Measurements from ENCODE around the gene CECR2. TPM values are rescaled to one million over a fixed set of nuclear protein-coding genes. Genes with fewer than 3 reads are reported as not detected.
"Not testable (repeated sequence)": the region's sequence is repeated elsewhere in the genome, so short reads cannot be mapped to it uniquely, and the experiment has no call there.

CECR2 gene
- total and polyA plus RNA-seq, 2 donors = 0.51 to 2.4 TPM

GRCh38 chr22:17493419-17493981 is 124.2 kb downstream of the CECR2 start:
- DNase-seq (ENCODE audit: extremely low spot score) = no peak
- Histone ChIP-seq H3K4me3 (ENCODE audit: low read depth, low read length) (no peak overlapping the region), H3K4me1 (ENCODE audit: insufficient read depth) (no peaks in the 10 kb centered on the region), H3K27ac (ENCODE audit: low read depth) (no peak overlapping the region), H3K36me3 (ENCODE audit: insufficient read depth) (no peaks in the 10 kb centered on the region)
- 65% methylated on average over 3 of the region's 3 CpGs for WGBS

- no peak for DNase-seq (ENCODE audit: extremely low spot score)
- Histone ChIP-seq H3K4me1 (ENCODE audit: insufficient read depth) (no peaks in the 10 kb centered on the region), H3K4me3 (ENCODE audit: low read depth, low read length) (no peak overlapping the region), H3K27ac (ENCODE audit: low read depth) (no peak overlapping the region), H3K36me3 (ENCODE audit: insufficient read depth) (no peaks in the 10 kb centered on the region)
- WGBS = 83% methylated on average over 5 of the region's 5 CpGs
Observed at GRCh38 chr22:17496841-17497240, 127.6 kb downstream of the CECR2 start.

- peak; percentile 41 for DNase-seq (ENCODE audit: extremely low spot score)
- WGBS = 48% methylated on average over 12 of the region's 12 CpGs
- Histone ChIP-seq H3K27ac (ENCODE audit: low read depth) (no peak overlapping the region), H3K4me3 (ENCODE audit: low read depth, low read length) (no peak overlapping the region), H3K36me3 (ENCODE audit: insufficient read depth) (no peaks in the 10 kb centered on the region), H3K4me1 (ENCODE audit: insufficient read depth) (no peaks in the 10 kb centered on the region)
Observed at GRCh38 chr22:17501679-17502285, 132.5 kb downstream of the CECR2 start.

GRCh38 chr22:17508110-17508509 is 138.8 kb downstream of the CECR2 start:
- Histone ChIP-seq H3K4me3 (ENCODE audit: low read depth, low read length) (no peak overlapping the region), H3K4me1 (ENCODE audit: insufficient read depth) (no peaks in the 10 kb centered on the region), H3K27ac (ENCODE audit: low read depth) (no peak overlapping the region), H3K36me3 (ENCODE audit: insufficient read depth) (no peaks in the 10 kb centered on the region)
- WGBS = 90% methylated on average over 3 of the region's 3 CpGs
- DNase-seq (ENCODE audit: extremely low spot score) = no peak

- H3K36me3 ChIP-seq (ENCODE audit: insufficient read depth) = no peaks in the 10 kb centered on the region
- 91% methylated on average over 4 of the region's 4 CpGs for WGBS
- no peak overlapping the region for H3K4me3 ChIP-seq (ENCODE audit: low read depth, low read length)
Observed at GRCh38 chr22:17512960-17513359, 143.7 kb downstream of the CECR2 start.

GRCh38 chr22:17513612-17514011 is 144.4 kb downstream of the CECR2 start:
- 37% methylated on average over 2 of the region's 2 CpGs for WGBS
- DNase-seq (ENCODE audit: extremely low spot score) = no peak
- no peak overlapping the region for H3K4me3 ChIP-seq (ENCODE audit: low read depth, low read length)
- no peak overlapping the region for H3K27ac ChIP-seq (ENCODE audit: low read depth)
- H3K4me1 ChIP-seq (ENCODE audit: insufficient read depth) = no peaks in the 10 kb centered on the region
- H3K36me3 ChIP-seq (ENCODE audit: insufficient read depth) = no peaks in the 10 kb centered on the region

More at GRCh38 chr22:17512960-17513359, 143.7 kb downstream of the CECR2 start:
- Histone ChIP-seq H3K27ac (ENCODE audit: low read depth) (no peak overlapping the region), H3K4me1 (ENCODE audit: insufficient read depth) (no peaks in the 10 kb centered on the region)
- no peak for DNase-seq (ENCODE audit: extremely low spot score)

GRCh38 chr22:17514084-17514483 is 144.8 kb downstream of the CECR2 start:
- Histone ChIP-seq H3K4me3 (ENCODE audit: low read depth, low read length) (no peak overlapping the region), H3K27ac (ENCODE audit: low read depth) (no peak overlapping the region), H3K4me1 (ENCODE audit: insufficient read depth) (no peaks in the 10 kb centered on the region), H3K36me3 (ENCODE audit: insufficient read depth) (no peaks in the 10 kb centered on the region)
- 66% methylated on average over 7 of the region's 7 CpGs for WGBS
- no peak for DNase-seq (ENCODE audit: extremely low spot score)

- Histone ChIP-seq H3K4me1 (ENCODE audit: insufficient read depth) (no peaks in the 10 kb centered on the region), H3K27ac (ENCODE audit: low read depth) (no peak overlapping the region), H3K36me3 (ENCODE audit: insufficient read depth) (no peaks in the 10 kb centered on the region), H3K4me3 (ENCODE audit: low read depth, low read length) (no peak overlapping the region)
- WGBS = 71% methylated on average over 3 of the region's 3 CpGs
- no peak for DNase-seq (ENCODE audit: extremely low spot score)
Observed at GRCh38 chr22:17518406-17518805, 149.1 kb downstream of the CECR2 start.

GRCh38 chr22:17521971-17522370 is 152.7 kb downstream of the CECR2 start:
- not testable (repeated sequence) for H3K4me3 ChIP-seq (ENCODE audit: low read depth, low read length); DNase-seq (ENCODE audit: extremely low spot score); H3K4me1 ChIP-seq (ENCODE audit: insufficient read depth); H3K36me3 ChIP-seq (ENCODE audit: insufficient read depth); H3K27ac ChIP-seq (ENCODE audit: low read depth)
- WGBS = 82% methylated on average over 1 of the region's 1 CpG

GRCh38 chr22:17523925-17524324 is 154.7 kb downstream of the CECR2 start:
- DNase-seq (ENCODE audit: extremely low spot score) = no peak
- Histone ChIP-seq H3K36me3 (ENCODE audit: insufficient read depth) (no peaks in the 10 kb centered on the region), H3K27ac (ENCODE audit: low read depth) (no peak overlapping the region), H3K4me3 (ENCODE audit: low read depth, low read length) (no peak overlapping the region), H3K4me1 (ENCODE audit: insufficient read depth) (no peaks in the 10 kb centered on the region)
- WGBS = 85% methylated on average over 10 of the region's 10 CpGs

GRCh38 chr22:17536269-17536668 is 167.0 kb downstream of the CECR2 start:
- no peak overlapping the region for H3K4me3 ChIP-seq (ENCODE audit: low read depth, low read length)
- no peak overlapping the region for H3K27ac ChIP-seq (ENCODE audit: low read depth)
- 49% methylated on average over 5 of the region's 5 CpGs for WGBS
- no peak for DNase-seq (ENCODE audit: extremely low spot score)
- no peaks in the 10 kb centered on the region for H3K4me1 ChIP-seq (ENCODE audit: insufficient read depth)
- no peaks in the 10 kb centered on the region for H3K36me3 ChIP-seq (ENCODE audit: insufficient read depth)

- H3K4me3 ChIP-seq (ENCODE audit: low read depth, low read length) = no peak overlapping the region
- no peak for DNase-seq (ENCODE audit: extremely low spot score)
- no peaks in the 10 kb centered on the region for H3K4me1 ChIP-seq (ENCODE audit: insufficient read depth)
- no peak overlapping the region for H3K27ac ChIP-seq (ENCODE audit: low read depth)
- WGBS = 92% methylated on average over 2 of the region's 2 CpGs
- H3K36me3 ChIP-seq (ENCODE audit: insufficient read depth) = no peaks in the 10 kb centered on the region
Observed at GRCh38 chr22:17537155-17537554, 167.9 kb downstream of the CECR2 start.

GRCh38 chr22:17540481-17540880 is 171.2 kb downstream of the CECR2 start:
- H3K4me3 ChIP-seq (ENCODE audit: low read depth, low read length) = no peak overlapping the region
- H3K4me1 ChIP-seq (ENCODE audit: insufficient read depth) = no peaks in the 10 kb centered on the region
- DNase-seq (ENCODE audit: extremely low spot score) = no peak
- H3K27ac ChIP-seq (ENCODE audit: low read depth) = no peak overlapping the region
- peaks cover 1% of the 10 kb centered on the region for H3K36me3 ChIP-seq (ENCODE audit: insufficient read depth)
- 88% methylated on average over 15 of the region's 15 CpGs for WGBS

- WGBS = 78% methylated on average over 7 of the region's 7 CpGs
- peaks cover 1% of the 10 kb centered on the region for H3K36me3 ChIP-seq (ENCODE audit: insufficient read depth)
- no peak for DNase-seq (ENCODE audit: extremely low spot score)
- H3K4me3 ChIP-seq (ENCODE audit: low read depth, low read length) = no peak overlapping the region
- no peaks in the 10 kb centered on the region for H3K4me1 ChIP-seq (ENCODE audit: insufficient read depth)
- no peak overlapping the region for H3K27ac ChIP-seq (ENCODE audit: low read depth)
Observed at GRCh38 chr22:17541476-17541875, 172.2 kb downstream of the CECR2 start.

Data from urinary bladder (tissue), 4 donors.